Mononuclear cell (primary cell): ENCODE measurements around the gene GARIN5A. TPM values are rescaled to one million over a fixed set of nuclear protein-coding genes. Genes with fewer than 3 reads are reported as not detected.

Experiments used
- H3K27me3 ChIP-seq: 2 replicates; pipeline ENCODE4 v1.6.0; 2011; ENCODE audit warnings: low read length, control low read depth; ENCODE audit not compliant: insufficient read depth
- H3K4me1 ChIP-seq: 2 replicates; pipeline ENCODE4 v1.5.1; 2011; ENCODE audit warnings: mild to moderate bottlenecking, low read length, control low read depth; ENCODE audit not compliant: insufficient read depth
- H3K4me3 ChIP-seq: 2 replicates; pipeline ENCODE4 v1.5.1; 2011; ENCODE audit warnings: mild to moderate bottlenecking, low read length, moderate library complexity
- H3K9me3 ChIP-seq: 2 replicates; pipeline ENCODE4 v1.5.1; 2011; ENCODE audit warnings: low read depth, mild to moderate bottlenecking, control low read depth, low read length
- total RNA-seq: library from RNA; depleted of rRNA; stranded (reverse); fragments of >200 nt; gene quantifications from one replicate; pipeline ENCODE4 v1.2.3, GENCODE V29; 2012

Gene GARIN5A
- total RNA-seq, 1 donor = 0.21 TPM

DNA sequence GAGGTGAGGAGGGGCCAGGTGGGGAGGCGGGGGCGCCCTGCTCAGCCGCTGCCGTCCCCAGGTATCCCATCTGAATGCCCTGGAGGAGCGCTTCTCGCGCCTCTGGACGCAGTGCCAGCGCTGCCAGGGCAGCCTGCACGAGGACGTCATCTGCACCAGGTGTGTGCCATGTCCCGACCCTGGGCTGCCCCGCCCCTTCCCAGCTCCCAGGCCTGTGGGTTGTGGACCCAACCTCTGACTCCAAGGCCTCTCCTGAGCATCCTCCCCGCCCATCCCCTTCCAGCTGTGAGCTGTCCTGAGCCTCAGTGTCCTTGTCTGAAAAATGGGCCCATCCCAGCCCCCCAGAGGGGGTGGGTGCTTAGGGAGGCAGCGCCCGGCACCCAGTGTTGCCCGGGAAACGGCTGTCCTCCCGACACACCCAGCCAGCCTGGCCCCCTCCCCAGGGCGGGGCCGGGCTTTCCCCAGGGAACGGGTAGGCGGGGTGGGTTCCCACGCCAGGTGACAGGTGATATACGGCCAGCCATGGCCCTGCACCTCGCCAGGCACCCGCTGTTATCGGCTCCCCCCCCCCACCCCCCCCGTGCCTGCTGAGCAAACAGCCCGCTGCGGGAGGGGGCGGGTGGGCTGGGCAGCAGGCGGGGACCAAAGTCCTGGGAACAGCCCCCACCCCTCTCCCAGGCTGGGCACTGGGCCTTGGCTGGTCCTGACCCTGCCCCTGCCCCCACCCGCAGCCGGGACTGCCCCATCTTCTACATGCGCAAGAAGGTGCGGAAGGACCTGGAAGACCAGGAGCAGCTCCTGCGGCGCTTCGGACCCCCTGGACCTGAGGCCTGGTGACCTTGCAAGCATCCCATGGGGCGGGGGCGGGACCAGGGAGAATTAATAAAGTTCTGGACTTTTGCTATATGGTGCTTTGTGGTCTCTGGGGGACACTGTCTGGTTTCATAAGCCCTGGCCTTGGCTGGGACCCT lies 59.3 kb downstream of the GARIN5A start:
- no peaks in the 10 kb centered on the region for H3K9me3 ChIP-seq
- H3K27me3 ChIP-seq = peaks cover 3% of the 10 kb centered on the region
- H3K4me1 ChIP-seq = peaks cover 29% of the 10 kb centered on the region
- H3K4me3 ChIP-seq = no peak overlapping the region

Other genes starting within 250 kb of the GARIN5A start
- 2.1 TPM for gene KCNC3, start 147.5 kb downstream of the GARIN5A start, total RNA-seq
- gene NAPSA, start 111.2 kb downstream of the GARIN5A start, total RNA-seq = not detected
- gene NR1H2, start 100.4 kb downstream of the GARIN5A start, total RNA-seq = 125 TPM
- 7.7 TPM for gene POLD1, start 92.5 kb downstream of the GARIN5A start, total RNA-seq
- 5.6 TPM for gene SPIB, start 57.9 kb downstream of the GARIN5A start, total RNA-seq
- gene MYBPC2, start 44.0 kb downstream of the GARIN5A start, total RNA-seq = 0.10 TPM
- 58.9 TPM for gene EMC10, start 341 bp downstream of the GARIN5A start, total RNA-seq
- gene JOSD2, start 34.3 kb upstream of the GARIN5A start, total RNA-seq = 8.4 TPM
- not detected for gene ASPDH, start 37.1 kb upstream of the GARIN5A start, total RNA-seq
- gene LRRC4B, start 91.6 kb upstream of the GARIN5A start, total RNA-seq = not detected
- gene SYT3, start 163.0 kb upstream of the GARIN5A start, total RNA-seq = not detected
- not detected for gene C19orf81, start 172.6 kb upstream of the GARIN5A start, total RNA-seq
- 0.21 TPM for gene SHANK1, start 243.0 kb upstream of the GARIN5A start, total RNA-seq
- 3.8 TPM for gene CLEC11A, start 246.5 kb upstream of the GARIN5A start, total RNA-seq